Upper lobe of left lung (tissue), 4 donors: ENCODE measurements around the gene PPP1CA.

Experiments used
- CTCF ChIP-seq, 6 experiments: fragments of 450-650 bp in 4 of 6; fragments of 200-600 bp in 2 of 6; sonication (generic) in 2 of 6; IDR thresholded peaks; one replicate each; pipeline ENCODE4 v1.5.1; 2016 to 2019; ENCODE audit warnings: antibody characterized with exemption in 6 of 6
- EP300 ChIP-seq, 4 donors: sonication (generic); formaldehyde crosslinking; IDR thresholded peaks; one replicate each; pipeline ENCODE4 v1.5.1; 2017; ENCODE audit warnings: antibody characterized with exemption in 4 of 4, control low read depth in 2 of 4
- POLR2A ChIP-seq, 4 donors: fragments of 450-650 bp; IDR thresholded peaks; one replicate each; pipeline ENCODE4 v1.5.1; 2016 to 2017; ENCODE audit warnings: antibody characterized with exemption in 4 of 4, mild to moderate bottlenecking in 2 of 4

GRCh38 chr11:67416416-67417335 lies 15.0 kb upstream of the PPP1CA start:
- TF ChIP-seq CTCF (IDR thresholded peaks at IDR 0.05) (no peak), EP300 (IDR thresholded peaks at IDR 0.05) (no peak), POLR2A (IDR thresholded peaks at IDR 0.05) (no peak)
